Endothelial cell of umbilical vein (primary cell): ENCODE data around the gene COL5A1. TPM values are rescaled to one million over a fixed set of nuclear protein-coding genes. Genes with fewer than 3 reads are reported as not detected.

Source experiments
- BruUV-seq: library from RNA; stranded (reverse); fragments of 400-500 nt; replicated peaks from 2 replicates; lab custom pipeline; 2021; lab: Mats Ljungman, UMichigan
- CTCF ChIA-PET: fragments of 300-600, 350-600 bp; sonication (Branson Sonifier 250); formaldehyde crosslinking; loops from one replicate; lab custom pipeline; 2021; ENCODE audit warnings: antibody characterized with exemption, inconsistent platforms; lab: Charles Lee
- POLR2A ChIA-PET: fragments of 300-600, 350-600 bp; sonication (Branson Sonifier 250); formaldehyde crosslinking; loops from one replicate; lab custom pipeline; 2021; ENCODE audit warnings: antibody characterized with exemption, inconsistent platforms; lab: Charles Lee
- DNase-seq: peaks from one replicate; pipeline ENCODE4 v3.0.0-alpha.2; 2011; ENCODE audit warnings: low read depth, low spot score
- FAIRE-seq: peaks from 2 replicates; lab custom pipeline; 2011; peaks lifted over from hg19 to GRCh38; lab: Jason Lieb, UNC
- H2AFZ ChIP-seq: 2 replicates; pipeline ENCODE4 v1.6.0; 2012; ENCODE audit warnings: low read depth, low read length, control low read depth, inconsistent platforms
- H3K27ac ChIP-seq: 2 replicates; pipeline ENCODE4 v1.5.1; 2011; ENCODE audit warnings: low read depth, mild to moderate bottlenecking, control low read depth, low read length, moderate library complexity; ENCODE audit not compliant: insufficient read depth
- H3K27me3 ChIP-seq, 2 experiments: 2 replicates each; pipeline versions ENCODE4 v1.6.0 to v1.6.1; 2011; ENCODE audit warnings: low read length in 2 of 2, mixed read lengths in 1 of 2; ENCODE audit not compliant: control insufficient read depth in 2 of 2, insufficient read depth in 2 of 2
- H3K36me3 ChIP-seq, 2 experiments: 2 replicates in 1 of 2; 3 replicates in 1 of 2; pipeline ENCODE4 v1.5.1; 2011; ENCODE audit warnings: low read length in 2 of 2, mild to moderate bottlenecking in 1 of 2, moderate library complexity in 1 of 2; ENCODE audit not compliant: control insufficient read depth in 2 of 2, insufficient read depth in 2 of 2; ENCODE audit errors: extremely low read depth in 1 of 2
- H3K4me1 ChIP-seq: 3 replicates; pipeline ENCODE4 v1.5.1; 2011; ENCODE audit warnings: mild to moderate bottlenecking, low read length; ENCODE audit not compliant: control insufficient read depth, insufficient read depth; ENCODE audit errors: extremely low read depth
- H3K4me2 ChIP-seq: 2 replicates; pipeline ENCODE4 v1.6.1; 2011; ENCODE audit warnings: low read length, control low read depth, mixed read lengths; ENCODE audit not compliant: insufficient read depth
- H3K4me3 ChIP-seq, 3 experiments: fragments of 200-600 bp in 1 of 3; sonication (generic), shearing (Covaris generic) in 1 of 3; replicated peaks in 1 of 3; 2 replicates each; pipeline ENCODE4 v1.5.1; 2011 to 2016; ENCODE audit warnings: control low read depth in 3 of 3, low read length in 3 of 3, mild to moderate bottlenecking in 2 of 3, inconsistent platforms in 1 of 3, low read depth in 1 of 3, moderate library complexity in 1 of 3; ENCODE audit not compliant: insufficient read depth in 1 of 3
- H3K79me2 ChIP-seq: 2 replicates; pipeline ENCODE4 v1.6.0; 2012; ENCODE audit warnings: low read length, inconsistent platforms; ENCODE audit not compliant: control insufficient read depth, insufficient read depth
- H3K9ac ChIP-seq: replicated peaks from 2 replicates; pipeline ENCODE3; 2011; ENCODE audit warnings: low read length, control low read depth; ENCODE audit not compliant: insufficient read depth; ENCODE audit errors: extremely low read depth
- H3K9me1 ChIP-seq: replicated peaks from 3 replicates; pipeline ENCODE4 v1.6.0; 2011; ENCODE audit warnings: mild to moderate bottlenecking, low read length; ENCODE audit not compliant: control insufficient read depth, insufficient read depth; ENCODE audit errors: extremely low read depth
- H3K9me3 ChIP-seq: replicated peaks from 2 replicates; pipeline ENCODE4 v1.5.1; 2012; ENCODE audit warnings: low read length, inconsistent platforms; ENCODE audit not compliant: control insufficient read depth, insufficient read depth
- H4K20me1 ChIP-seq: replicated peaks from 2 replicates; pipeline ENCODE3; 2011; ENCODE audit warnings: mild to moderate bottlenecking, low read length; ENCODE audit not compliant: control insufficient read depth, insufficient read depth; ENCODE audit errors: extremely low read depth
- CTCF ChIP-seq, 2 donors: IDR thresholded peaks; 1 replicate in 1 of 2; 2 replicates in 1 of 2; pipeline ENCODE4 v1.5.1; 2011; ENCODE audit warnings: low read length in 2 of 2, mild to moderate bottlenecking in 2 of 2, moderate library complexity in 2 of 2, control low read depth in 1 of 2, inconsistent platforms in 1 of 2, low read depth in 1 of 2; ENCODE audit not compliant: insufficient read depth in 1 of 2; ENCODE audit errors: extremely low read depth in 1 of 2
- EZH2 ChIP-seq: IDR thresholded peaks from 2 replicates; pipeline ENCODE4 v1.6.1; 2012; ENCODE audit warnings: borderline replicate concordance, low read depth, mild to moderate bottlenecking, moderate library complexity, low read length, inconsistent platforms; ENCODE audit not compliant: severe bottlenecking
- FOS ChIP-seq: IDR thresholded peaks from 2 replicates; pipeline ENCODE4 v1.6.1; 2011; ENCODE audit warnings: mild to moderate bottlenecking, low read length, moderate library complexity, borderline replicate concordance; ENCODE audit not compliant: insufficient read depth
- GATA2 ChIP-seq: IDR thresholded peaks from 2 replicates; pipeline ENCODE4 v1.7.0; 2011; ENCODE audit warnings: low read depth, mild to moderate bottlenecking, moderate library complexity, mixed read lengths, low read length; ENCODE audit not compliant: insufficient read length, insufficient read depth
- JUN ChIP-seq: IDR thresholded peaks from 2 replicates; pipeline ENCODE4 v1.6.1; 2011; ENCODE audit warnings: borderline replicate concordance, low read depth; ENCODE audit not compliant: insufficient read length, insufficient read depth
- MAX ChIP-seq: IDR thresholded peaks from 2 replicates; pipeline ENCODE4 v1.6.1; 2011; ENCODE audit not compliant: insufficient read depth, insufficient read length
- MYC ChIP-seq: IDR thresholded peaks from one replicate; pipeline ENCODE4 v1.6.1; 2011; ENCODE audit warnings: mild to moderate bottlenecking, low read depth, low read length
- POLR2A ChIP-seq: IDR thresholded peaks from 2 replicates; pipeline ENCODE4 v1.6.1; 2012; ENCODE audit warnings: low read depth, mild to moderate bottlenecking, control low read depth, low read length
- POLR2AphosphoS5 ChIP-seq: IDR thresholded peaks from 2 replicates; pipeline ENCODE4 v1.6.1; 2012; ENCODE audit warnings: low read depth, mild to moderate bottlenecking, control low read depth, low read length, moderate library complexity; ENCODE audit not compliant: insufficient read depth
- dilution Hi-C: fragments of 300-500 bp; cut with MboI; formaldehyde crosslinking; loops from one replicate; pipeline ENCODE4 v1.15.0; 2019; ENCODE audit warnings: low sequenced_read_pairs; ENCODE audit not compliant: extremely low pct_ligation_motif_present
- intact Hi-C: fragments of 100-400 bp; cut with micrococcal nuclease; formaldehyde crosslinking; loops from one replicate; pipeline ENCODE4 v1.10.0; 2022
- polyA plus RNA-seq, 4 experiments: library from polyadenylated mRNA; depleted of rRNA in 3 of 4; stranded (reverse) in 3 of 4; unstranded in 1 of 4; fragments of >200 nt; gene quantifications; 2 replicates each; pipeline versions ENCODE4 v1.2.1 to v1.2.3, GENCODE V29; 2011 to 2012; ENCODE audit warnings: missing spikeins in 1 of 4
- total RNA-seq: library from RNA; stranded (reverse); gene quantifications from 2 replicates; pipeline ENCODE4 v1.2.3, GENCODE V29; 2021

COL5A1 gene
- total and polyA plus RNA-seq, 2 donors (not counting 3 experiments of a cell fraction or from before 2014, with no cell fraction given): 97.4 to 175 TPM

- ChIA-PET CTCF (interaction anchor here (1.2 kb wide), 1 partner anchor 71 kb away, joined by 4 read pairs; no protein-coding TSS in a partner anchor), POLR2A (interaction anchor here (0.6 kb wide), 1 partner anchor 840 kb away, joined by 3 read pairs; no protein-coding TSS in a partner anchor)
- H3K4me1 ChIP-seq: peaks cover 8% of the 10 kb centered on the region
- no peaks in the 10 kb centered on the region for H3K79me2 ChIP-seq
- no peak overlapping the region for H3K27ac ChIP-seq
- H2AFZ ChIP-seq: no peak overlapping the region
- H3K27me3 ChIP-seq: peaks cover 1 to 9% of the 10 kb centered on the region in 2 experiments
- no peak for TF ChIP-seq POLR2A
- no peak for TF ChIP-seq CTCF (IDR thresholded peaks at IDR 0.05; ENCODE audit: extremely low read depth in 1 of 2, insufficient read depth in 1 of 2, low read depth in 1 of 2, low read length in 2 of 2)
- TF ChIP-seq MYC: no peak
- TF ChIP-seq GATA2: no peak
- TF ChIP-seq FOS: no peak
- no peak for TF ChIP-seq JUN
- no peak for TF ChIP-seq EZH2
- TF ChIP-seq POLR2AphosphoS5: no peak
- no peak for TF ChIP-seq MAX
- FAIRE-seq (no peak), DNase-seq (no peak)
- H4K20me1 ChIP-seq: no peaks in the 10 kb centered on the region
- H3K9me3 ChIP-seq: no peaks in the 10 kb centered on the region
- H3K4me2 ChIP-seq: no peak overlapping the region
- no TSS peak for BruUV-seq
- no peaks in the 10 kb centered on the region for H3K36me3 ChIP-seq
- H3K9ac ChIP-seq: no peak overlapping the region
- dilution Hi-C loops (no loop called here), intact Hi-C loops (no loop called here)
- H3K4me3 ChIP-seq: no peak overlapping the region
- H3K9me1 ChIP-seq: no peaks in the 10 kb centered on the region
Measured at GRCh38 chr9:134618833-134619447, 22.7 kb upstream of the COL5A1 start.
